Measurements from ENCODE around the gene MRPL58. TPM values are rescaled to one million over a fixed set of nuclear protein-coding genes. Genes with fewer than 3 reads are reported as not detected.
A peak's percentile ranks its signal among the peaks of the same experiment; 100 is the strongest.

MRPL58 gene
- total and polyA plus RNA-seq, 10 of the 15 experiments (the other 5 are each of a cell fraction or from before 2014, with no cell fraction given) = 23.0 to 64.3 (median 51.9) TPM

- DNase-seq (ENCODE audit: low read depth, low spot score) (no peak), FAIRE-seq (no peak), ATAC-seq (no peak)
- TF ChIP-seq CEBPZ (IDR thresholded peaks at IDR 0.05; ENCODE audit: low read depth, low read length) = no peak
- TF ChIP-seq RAD21 (IDR thresholded peaks at IDR 0.05; ENCODE audit: insufficient read depth, low read depth, low read length) = no peak
- TF ChIP-seq FOXM1 (IDR thresholded peaks at IDR 0.05; ENCODE audit: low read depth, low read length) = no peak
- no peak for TF ChIP-seq ZBED1 (IDR thresholded peaks at IDR 0.05; ENCODE audit: borderline replicate concordance)
- no peak for TF ChIP-seq EGR1 (IDR thresholded peaks at IDR 0.05; ENCODE audit: borderline replicate concordance in 1 of 2, low read depth in 2 of 2, low read length in 2 of 2)
- TF ChIP-seq RCOR1 (conservative IDR thresholded peaks at IDR 0.05; ENCODE audit: low read depth, low read length) = no peak
- TF ChIP-seq RBBP5 (conservative IDR thresholded peaks at IDR 0.05) = no peak
- no peak for TF ChIP-seq BCL3 (IDR thresholded peaks at IDR 0.05; ENCODE audit: borderline replicate concordance, insufficient read depth, low read depth, low read length, poor library complexity, severe bottlenecking)
- no peak for TF ChIP-seq SUZ12 (IDR thresholded peaks at IDR 0.05; ENCODE audit: unreplicated experiment)
- TF ChIP-seq RAD51 (IDR thresholded peaks at IDR 0.05) = no peak
- no peak for TF ChIP-seq NR2C1 (IDR thresholded peaks at IDR 0.05)
- no peak for TF ChIP-seq SIX5 (IDR thresholded peaks at IDR 0.05; ENCODE audit: low read depth, low read length, severe bottlenecking)
- TF ChIP-seq STAT1 (conservative IDR thresholded peaks at IDR 0.05) = no peak
- TF ChIP-seq PAX5 (IDR thresholded peaks at IDR 0.05; ENCODE audit: borderline replicate concordance, low read depth, low read length) = no peak
- TF ChIP-seq TCF3 (IDR thresholded peaks at IDR 0.05; ENCODE audit: borderline replicate concordance, insufficient read depth, low read depth, low read length) = no peak
- no peak for TF ChIP-seq SREBF2 (IDR thresholded peaks at IDR 0.05; ENCODE audit: low read length)
- TF ChIP-seq FOXK2 (IDR thresholded peaks at IDR 0.05) = no peak
- ChIA-PET SMC1A (ENCODE audit: uncharacterized antibody, unreplicated experiment) (interaction anchor here (0.7 to 4.8 kb wide), 14 partner anchors 12 to 400 kb away, joined by 3 to 23 read pairs (median 4); partner anchors contain the start of gene NT5C), CTCF (interaction anchor here (0.5 to 3.9 kb wide), 24 partner anchors 10 to 809 kb away, joined by 3 to 64 read pairs (median 4); partner anchors contain the start of genes MIF4GD and SLC16A5), RAD21 (ENCODE audit: unreplicated experiment) (interaction anchor here (0.5 to 5.4 kb wide), 9 partner anchors 20 to 277 kb away, joined by 3 to 35 read pairs (median 4); partner anchors contain the start of genes MIF4GD, SLC16A5 and SLC25A19), POLR2A (interaction anchor here (0.6 to 3.5 kb wide), 13 partner anchors 15 to 1841 kb away, joined by 3 to 11 read pairs (median 4); partner anchors contain the start of genes CDR2L and FDXR)
- in situ Hi-C loops (cut with MboI) (no loop called here), intact Hi-C loops (cut with micrococcal nuclease; ENCODE audit: unreplicated experiment) (no loop called here)
- Histone ChIP-seq H3K9ac (ENCODE audit: control insufficient read depth, insufficient read depth, low read length) (peak overlapping the region; percentile 89), H3K27me3 (replicated peaks in 1 of 2; ENCODE audit: control insufficient read depth in 2 of 2, insufficient read depth in 2 of 2, low read length in 1 of 2) (no peaks in the 10 kb centered on the region; a peak in 1 of 4 replicates), H3K79me2 (ENCODE audit: control insufficient read depth, insufficient read depth, low read length) (peaks cover 14% of the 10 kb centered on the region), H2AFZ (ENCODE audit: control insufficient read depth, low read depth, low read length) (peak overlapping the region; percentile 92), H4K20me1 (ENCODE audit: control insufficient read depth, insufficient read depth) (no peaks in the 10 kb centered on the region), H3K4me3 (peak overlapping the region; percentile 94; the same call in 1 of the 2 replicates), H3K4me2 (ENCODE audit: control insufficient read depth, insufficient read depth) (peak overlapping the region; percentile 84), H3K9me3 (replicated peaks; ENCODE audit: control insufficient read depth, insufficient read depth, low read length) (no peaks in the 10 kb centered on the region), H3K27ac (ENCODE audit: control insufficient read depth, insufficient read depth) (peak overlapping the region; percentile 67), H3K4me1 (ENCODE audit: control insufficient read depth, insufficient read depth, low read length) (peaks cover 8% of the 10 kb centered on the region), H3K36me3 (ENCODE audit: control insufficient read depth in 2 of 2, insufficient read depth in 2 of 2, low read length in 1 of 2) (no peaks in the 10 kb centered on the region)
- TSS peak; percentile 73 for BruUV-seq (replicated peaks)
- 84% methylated on average over 5 of the region's 5 CpGs for WGBS (ENCODE audit: insufficient coverage, insufficient replicate concordance, low lambda C conversion rate, missing lambda C conversion rate)
These were observed 449 bp upstream of the MRPL58 start for GRCh38 chr17:75012096-75012345.

All from GM12878 (cell line).